HG03135 (cell line): ENCODE measurements around the gene EPX.
A peak's percentile ranks its signal among the peaks of the same experiment; 100 is the strongest.

Experiments
- ATAC-seq: cut with Tn5 transposase; IDR thresholded peaks from one replicate; pipeline ENCODE4 v1.9.1; 2021; ENCODE audit warnings: mild to moderate bottlenecking, moderate library complexity; ENCODE audit not compliant: unreplicated experiment

EPX gene

GRCh38 chr17:58184986-58185761 is 7.4 kb upstream of the EPX start:
- ATAC-seq = no peak

- ATAC-seq = no peak
Observed at GRCh38 chr17:58186591-58186990, 5.9 kb upstream of the EPX start.

GRCh38 chr17:58187063-58187462 is 5.5 kb upstream of the EPX start:
- ATAC-seq = no peak

GRCh38 chr17:58187675-58188074 is 4.9 kb upstream of the EPX start:
- no peak for ATAC-seq

- ATAC-seq = no peak
Observed at GRCh38 chr17:58189436-58190146, 2.9 kb upstream of the EPX start.

GRCh38 chr17:58191241-58191896 is 1.2 kb upstream of the EPX start:
- no peak for ATAC-seq

- ATAC-seq = no peak
Observed at GRCh38 chr17:58193641-58194255, 1.2 kb downstream of the EPX start.

GRCh38 chr17:58195518-58196123 is 3.1 kb downstream of the EPX start:
- ATAC-seq = no peak

GRCh38 chr17:58196610-58197009 is 4.1 kb downstream of the EPX start:
- no peak for ATAC-seq

GRCh38 chr17:58200024-58200633 is 7.6 kb downstream of the EPX start:
- no peak for ATAC-seq

GRCh38 chr17:58202859-58203258 is 10.3 kb downstream of the EPX start:
- no peak for ATAC-seq

GRCh38 chr17:58204796-58205195 is 12.3 kb downstream of the EPX start:
- no peak for ATAC-seq

- ATAC-seq = no peak
Observed at GRCh38 chr17:58205936-58206335, 13.4 kb downstream of the EPX start.

- no peak for ATAC-seq
Observed at GRCh38 chr17:58207451-58207850, 14.9 kb downstream of the EPX start.

GRCh38 chr17:58208344-58208743 is 15.8 kb downstream of the EPX start:
- ATAC-seq = no peak

- no peak for ATAC-seq
Observed at GRCh38 chr17:58210922-58211321, 18.4 kb downstream of the EPX start.

- ATAC-seq = no peak
Observed at GRCh38 chr17:58215685-58216084, 23.2 kb downstream of the EPX start.

- ATAC-seq = no peak
Observed at GRCh38 chr17:58217766-58218165, 25.2 kb downstream of the EPX start.

GRCh38 chr17:58219007-58219788 is 26.7 kb downstream of the EPX start, which contains the start of gene MKS1:
Gene MKS1 (minus strand): TSS chr17:58219255. CDS start chr17:58219230, 25 bp downstream.
- ATAC-seq = peak; percentile 93

- no peak for ATAC-seq
Observed at GRCh38 chr17:58219789-58220183, 27.3 kb downstream of the EPX start.
